ENCODE measurements around the gene CTNNA3.

- TF ChIP-seq CTCF (IDR thresholded peaks at IDR 0.05) (no peak), POLR2A (IDR thresholded peaks at IDR 0.05) (no peak)
Observed at GRCh38 chr10:65910209-65910608, 1785.8 kb downstream of the CTNNA3 start.

All from testis (tissue), 2 donors.